Esophagus squamous epithelium (tissue), 5 donors: ENCODE measurements around the gene PNLIPRP1. TPM values are rescaled to one million over a fixed set of nuclear protein-coding genes. Genes with fewer than 3 reads are reported as not detected.

ENCODE experiments used
- DNase-seq: peaks from one replicate; lab custom pipeline; 2025; lab: John Stamatoyannopoulos, UW
- H3K27ac ChIP-seq, 4 donors: fragments of 200-600 bp; sonication (generic); one replicate each; pipeline ENCODE4 v1.5.1; 2016 to 2019; ENCODE audit warnings: mild to moderate bottlenecking in 1 of 4
- H3K27me3 ChIP-seq, 4 donors: fragments of 200-600 bp; sonication (generic); 1 replicate in 3 of 4; 2 replicates in 1 of 4; pipeline versions ENCODE4 v1.5.1 to v1.6.0; 2017 to 2021; ENCODE audit warnings: antibody characterized with exemption in 1 of 4
- H3K36me3 ChIP-seq, 3 donors: fragments of 200-600 bp; sonication (generic); one replicate each; pipeline ENCODE4 v1.5.1; 2016 to 2019
- H3K4me1 ChIP-seq, 3 donors: fragments of 200-600 bp; sonication (generic); one replicate each; pipeline ENCODE4 v1.5.1; 2017 to 2019
- H3K4me3 ChIP-seq, 4 donors: fragments of 200-600 bp; sonication (generic); 1 replicate in 3 of 4; 2 replicates in 1 of 4; pipeline ENCODE4 v1.5.1; 2016 to 2019; ENCODE audit warnings: mild to moderate bottlenecking in 2 of 4, moderate library complexity in 1 of 4
- H3K9me3 ChIP-seq, 3 donors: fragments of 200-600 bp; sonication (generic); one replicate each; pipeline ENCODE4 v1.5.1; 2016 to 2019
- CTCF ChIP-seq, 6 experiments: fragments of 450-650 bp in 4 of 6; fragments of 200-600 bp in 2 of 6; sonication (generic) in 2 of 6; IDR thresholded peaks; one replicate each; pipeline ENCODE4 v1.5.1; 2016 to 2019; ENCODE audit warnings: antibody characterized with exemption in 6 of 6, mild to moderate bottlenecking in 4 of 6, moderate library complexity in 4 of 6
- POLR2A ChIP-seq, 4 donors: fragments of 450-650 bp; IDR thresholded peaks; one replicate each; pipeline ENCODE4 v1.6.1; 2017; ENCODE audit warnings: antibody characterized with exemption in 4 of 4, mild to moderate bottlenecking in 4 of 4, moderate library complexity in 3 of 4
- WGBS, 2 donors: methylation state at CpG; one replicate each; pipeline ENCODE4 v1.1.5; 2018; 5-methylcytosine and 5-hydroxymethylcytosine counted together
- intact Hi-C: fragments of 100-400 bp; cut with DNase I; formaldehyde crosslinking; loops from one replicate; pipeline ENCODE4 v1.15.0; 2022
- total RNA-seq, 4 donors: library from RNA; depleted of rRNA; stranded (reverse); fragments of >200 nt; gene quantifications; one replicate each; pipeline ENCODE4 v1.1.0, GENCODE V29; 2016
- donor health status: DM: yes; HTN: yes; CAD: no.

PNLIPRP1 gene
- total RNA-seq, 4 donors from 2014 or later = not detected

- Histone ChIP-seq H3K27ac (no peak overlapping the region), H3K4me3 (no peak overlapping the region), H3K27me3 (peaks cover 0 to 9% (median 0%) of the 10 kb centered on the region in 4 donors), H3K9me3 (no peaks in the 10 kb centered on the region), H3K36me3 (no peaks in the 10 kb centered on the region), H3K4me1 (no peaks in the 10 kb centered on the region)
- no peak for TF ChIP-seq POLR2A (IDR thresholded peaks at IDR 0.05)
- TF ChIP-seq CTCF (IDR thresholded peaks at IDR 0.05) = no peak
- WGBS, 2 donors = 81 to 83% methylated on average over 2 of the region's 2 CpGs
- intact Hi-C loops = no loop called here
- DNase-seq = no peak
These were observed 64.8 kb downstream of the PNLIPRP1 start for GRCh38 chr10:116655568-116655967.

- H3K4me3 ChIP-seq = no peak overlapping the region
- H3K4me1 ChIP-seq = no peaks in the 10 kb centered on the region
- no peaks in the 10 kb centered on the region for H3K36me3 ChIP-seq
- intact Hi-C loops = no loop called here
- no peak overlapping the region for H3K27ac ChIP-seq
- H3K27me3 ChIP-seq = peaks cover 0 to 9% (median 0%) of the 10 kb centered on the region in 4 donors
- no peak for DNase-seq
- 75 to 78% methylated on average over 4 of the region's 4 CpGs for WGBS, 2 donors
- no peaks in the 10 kb centered on the region for H3K9me3 ChIP-seq
- no peak for TF ChIP-seq POLR2A (IDR thresholded peaks at IDR 0.05)
- no peak for TF ChIP-seq CTCF (IDR thresholded peaks at IDR 0.05)
These were observed 65.3 kb downstream of the PNLIPRP1 start for GRCh38 chr10:116656044-116656443.

GRCh38 chr10:116657863-116658551 is 67.2 kb downstream of the PNLIPRP1 start:
- Histone ChIP-seq H3K4me3 (no peak overlapping the region), H3K27me3 (peaks cover 0 to 9% (median 0%) of the 10 kb centered on the region in 4 donors), H3K4me1 (no peaks in the 10 kb centered on the region), H3K27ac (no peak overlapping the region), H3K9me3 (no peaks in the 10 kb centered on the region), H3K36me3 (no peaks in the 10 kb centered on the region)
- intact Hi-C loops = no loop called here
- TF ChIP-seq CTCF (IDR thresholded peaks at IDR 0.05) = no peak
- TF ChIP-seq POLR2A (IDR thresholded peaks at IDR 0.05) = no peak
- DNase-seq = no peak
- 66 to 72% methylated on average over 4 of the region's 5 CpGs for WGBS, 2 donors

Other genes starting within 250 kb of the PNLIPRP1 start
- 1 to 10 TPM in 3 of 4 donors, under 1 TPM in 1; 0.38 to 2.4 (median 1.7) TPM for gene PNLIPRP3, start 163.1 kb upstream of the PNLIPRP1 start, total RNA-seq
- not detected for gene PNLIP, start 45.0 kb upstream of the PNLIPRP1 start, total RNA-seq
- gene PNLIPRP2, start 30.0 kb downstream of the PNLIPRP1 start, total RNA-seq = not detected
- 1 to 10 TPM; 1.9 to 5.9 (median 2.3) TPM for gene HSPA12A, start 151.6 kb downstream of the PNLIPRP1 start, total RNA-seq